Aorta (tissue), 5 donors: ENCODE data around the gene EPN2. TPM values are rescaled to one million over a fixed set of nuclear protein-coding genes. Genes with fewer than 3 reads are reported as not detected.

ENCODE experiments used
- ATAC-seq: fragments of 200-7000 bp; cut with Tn5 transposase; one replicate; pipeline ENCODE4 v1.9.1; 2022; ENCODE audit warnings: moderate library complexity; ENCODE audit not compliant: low FRiP score
- DNase-seq, 2 donors: peaks; one replicate each; pipeline ENCODE4 v3.0.0-alpha.2; 2020
- H3K27ac ChIP-seq, 2 donors: one replicate each; pipeline ENCODE4 v1.5.1; 2013; ENCODE audit warnings: low read length in 2 of 2, mild to moderate bottlenecking in 2 of 2, moderate library complexity in 2 of 2, control low read depth in 1 of 2, inconsistent platforms in 1 of 2, low read depth in 1 of 2
- H3K27me3 ChIP-seq, 2 donors: one replicate each; pipeline ENCODE4 v1.6.1; 2013; ENCODE audit warnings: control low read depth in 1 of 2, low read length in 1 of 2, mild to moderate bottlenecking in 1 of 2, moderate library complexity in 1 of 2; ENCODE audit not compliant: insufficient read depth in 2 of 2, control insufficient read depth in 1 of 2
- H3K36me3 ChIP-seq, 2 donors: one replicate each; pipeline ENCODE4 v1.6.1; 2013; ENCODE audit warnings: control low read depth in 1 of 2, low read length in 1 of 2, mild to moderate bottlenecking in 1 of 2; ENCODE audit not compliant: insufficient read depth in 2 of 2, control insufficient read depth in 1 of 2
- H3K4me1 ChIP-seq, 2 donors: one replicate each; pipeline ENCODE4 v1.6.1; 2013; ENCODE audit warnings: low read length in 2 of 2, control low read depth in 1 of 2, mild to moderate bottlenecking in 1 of 2, moderate library complexity in 1 of 2; ENCODE audit not compliant: insufficient read depth in 2 of 2, control insufficient read depth in 1 of 2
- H3K4me3 ChIP-seq, 2 donors: one replicate each; pipeline ENCODE4 v1.5.1; 2013; ENCODE audit warnings: low read length in 2 of 2, control low read depth in 1 of 2, mild to moderate bottlenecking in 1 of 2
- H3K9me3 ChIP-seq: one replicate; pipeline ENCODE4 v1.6.1; 2013; ENCODE audit warnings: mild to moderate bottlenecking, low read length; ENCODE audit not compliant: control insufficient read depth
- WGBS, 2 donors: extraction: QIAGEN DNeasy Blood & Tissue Kit; methylation state at CpG; one replicate each; pipeline ENCODE4 v1.1.7; 2013; 5-methylcytosine and 5-hydroxymethylcytosine counted together
- intact Hi-C, 2 donors: fragments of 100-400 bp; cut with DNase I; formaldehyde crosslinking; loops; one replicate each; pipeline versions ENCODE4 v1.14.2 to v1.15.0; 2022
- polyA plus RNA-seq, 2 donors: library from polyadenylated mRNA; stranded (reverse); fragments of 200-250 nt; gene quantifications; one replicate each; pipeline ENCODE4 v1.2.3, GENCODE V29; 2013
- total RNA-seq, 2 donors: library from RNA; stranded (reverse); fragmentation: NEBNext Ultra II Directional; extraction: Animal tissue kit (Norgen Biotek cat#: 25700); gene quantifications; one replicate each; pipeline ENCODE4 v1.2.1, GENCODE V29; 2021
- donor health status: healthy with polysubstance abuse.
- donor health status: Bipolar disorder and iron deficiency.
- donor health status: DM: no; HTN: no; CAD: no.
- donor health status: DM: no; HTN: no; CAD: no.
- donor health status: DM: yes; HTN: yes; CAD: no.

EPN2 gene
- total and polyA plus RNA-seq, 4 donors, result 8.6 to 67.7 (median 40.1) TPM

DNA sequence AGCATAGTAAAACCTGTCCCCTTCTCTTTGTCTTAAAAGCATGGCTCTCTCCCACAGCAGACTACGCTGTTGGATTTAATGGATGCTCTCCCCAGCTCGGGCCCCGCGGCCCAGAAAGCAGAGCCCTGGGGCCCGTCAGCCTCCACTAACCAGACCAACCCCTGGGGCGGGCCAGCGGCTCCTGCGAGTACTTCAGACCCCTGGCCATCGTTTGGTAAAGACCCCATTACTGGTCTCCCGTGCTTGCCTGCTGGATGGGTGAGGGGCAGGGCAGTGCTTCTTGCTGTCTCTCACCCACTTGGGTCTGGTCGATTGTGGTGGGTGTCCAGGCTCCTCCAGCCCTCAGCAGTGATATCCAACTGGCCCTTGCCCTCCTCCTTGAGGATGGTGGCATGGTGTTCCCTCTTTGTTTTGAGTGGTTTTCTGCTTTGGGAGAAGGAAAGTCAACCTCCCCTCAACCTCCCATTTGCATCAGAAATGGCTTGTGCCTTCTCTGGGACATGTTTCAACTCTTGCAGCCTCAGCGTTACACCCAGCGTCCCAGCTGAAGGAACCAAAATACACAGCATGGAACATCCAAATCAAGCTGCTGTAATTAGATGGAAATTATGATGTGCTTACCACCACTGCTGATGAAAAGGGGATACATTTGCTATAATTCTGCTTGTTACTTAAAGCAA is 76.0 kb downstream of the EPN2 start:
- peaks cover 2 to 5% of the 10 kb centered on the region in 2 donors for H3K36me3 ChIP-seq
- H3K27me3 ChIP-seq, result no peaks in the 10 kb centered on the region
- DNase-seq, result peak in 1 of 2 donors; percentile 57
- 93% methylated on average over 13 of the region's 13 CpGs for WGBS, 2 donors
- no peak overlapping the region for H3K4me3 ChIP-seq
- no peaks in the 10 kb centered on the region for H3K9me3 ChIP-seq
- no peaks in the 10 kb centered on the region for H3K4me1 ChIP-seq
- intact Hi-C loops, result no loop called here
- no peak for ATAC-seq
- no peak overlapping the region for H3K27ac ChIP-seq

DNA sequence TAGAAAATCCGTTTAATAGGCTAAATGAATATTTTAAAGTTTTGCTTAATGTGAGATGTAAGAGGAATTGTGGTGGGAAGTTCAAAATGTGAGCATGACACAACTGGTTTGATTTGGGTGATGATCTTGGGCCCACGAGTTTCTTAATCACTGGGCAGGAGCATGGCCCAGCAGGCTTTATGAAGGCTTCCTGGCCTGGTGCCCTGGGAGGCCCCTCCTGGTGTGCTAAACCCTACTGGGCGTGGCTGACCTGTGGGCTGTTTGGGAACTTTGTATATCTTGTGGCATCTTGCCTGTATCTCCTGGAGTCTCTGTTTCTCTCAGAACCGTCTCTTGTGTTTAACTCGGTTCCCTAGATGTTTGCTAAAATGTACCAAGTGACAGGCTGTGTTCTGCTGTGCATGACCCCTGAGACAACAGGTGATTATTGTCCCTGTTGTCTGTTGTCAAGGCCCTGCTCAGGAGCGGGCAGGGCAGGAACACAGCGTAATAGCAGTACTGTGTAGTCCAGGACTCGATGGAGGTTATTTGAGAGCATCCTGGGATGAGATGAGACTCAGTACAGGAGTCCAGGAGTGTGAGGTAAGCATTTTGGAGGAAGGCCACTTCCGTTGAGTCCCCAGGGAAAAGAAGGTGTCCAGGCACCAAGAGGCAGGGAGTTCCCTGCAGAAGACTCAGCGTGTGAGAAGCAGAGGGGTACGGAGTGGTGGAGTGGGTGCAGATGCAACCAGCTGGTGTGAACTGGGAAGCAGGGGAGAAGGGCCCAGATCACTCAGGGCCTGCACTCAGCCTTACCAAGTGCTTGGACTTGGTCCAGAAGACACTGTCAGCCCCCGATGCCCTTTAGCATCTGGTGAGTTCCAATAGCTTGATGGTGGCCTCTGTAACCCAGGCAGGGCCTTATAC is 76.8 kb downstream of the EPN2 start:
- DNase-seq, result peak in 1 of 2 donors; percentile 44
- peaks cover 2 to 5% of the 10 kb centered on the region in 2 donors for H3K36me3 ChIP-seq
- H3K27ac ChIP-seq, result no peak overlapping the region
- 82 to 87% methylated on average over 12 of the region's 12 CpGs for WGBS, 2 donors
- H3K4me1 ChIP-seq, result no peaks in the 10 kb centered on the region
- H3K9me3 ChIP-seq, result no peaks in the 10 kb centered on the region
- H3K27me3 ChIP-seq, result no peaks in the 10 kb centered on the region
- H3K4me3 ChIP-seq, result no peak overlapping the region
- ATAC-seq, result no peak
- intact Hi-C loops, result no loop called here

DNA sequence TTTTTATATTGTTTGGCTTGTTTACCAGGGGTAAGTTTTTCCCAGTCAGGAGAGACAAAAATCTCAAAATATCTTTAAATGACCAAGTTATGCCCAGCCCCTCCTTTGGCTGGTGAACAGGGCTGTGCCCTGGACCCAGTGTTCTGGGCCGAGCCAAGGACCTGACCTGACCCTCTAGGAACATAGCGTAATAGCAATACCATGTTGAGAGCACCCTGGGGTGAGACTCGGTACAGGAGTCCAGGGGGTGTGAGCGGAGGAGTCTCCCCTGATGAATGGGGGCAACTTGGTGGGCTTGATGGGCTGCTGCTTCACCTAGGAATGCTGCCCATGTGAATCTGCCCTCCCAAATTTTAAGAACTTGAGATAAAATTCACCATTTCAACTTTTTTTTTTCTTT is 77.9 kb downstream of the EPN2 start:
- intact Hi-C loops, result no loop called here
- no peak overlapping the region for H3K4me3 ChIP-seq
- ATAC-seq (no peak), DNase-seq (peak in 1 of 2 donors; percentile 28)
- no peak overlapping the region for H3K27ac ChIP-seq
- H3K36me3 ChIP-seq, result peaks cover 2 to 5% of the 10 kb centered on the region in 2 donors
- no peaks in the 10 kb centered on the region for H3K4me1 ChIP-seq
- no peaks in the 10 kb centered on the region for H3K27me3 ChIP-seq
- WGBS, 2 donors, result 89% methylated on average over 4 of the region's 4 CpGs
- H3K9me3 ChIP-seq, result no peaks in the 10 kb centered on the region

DNA sequence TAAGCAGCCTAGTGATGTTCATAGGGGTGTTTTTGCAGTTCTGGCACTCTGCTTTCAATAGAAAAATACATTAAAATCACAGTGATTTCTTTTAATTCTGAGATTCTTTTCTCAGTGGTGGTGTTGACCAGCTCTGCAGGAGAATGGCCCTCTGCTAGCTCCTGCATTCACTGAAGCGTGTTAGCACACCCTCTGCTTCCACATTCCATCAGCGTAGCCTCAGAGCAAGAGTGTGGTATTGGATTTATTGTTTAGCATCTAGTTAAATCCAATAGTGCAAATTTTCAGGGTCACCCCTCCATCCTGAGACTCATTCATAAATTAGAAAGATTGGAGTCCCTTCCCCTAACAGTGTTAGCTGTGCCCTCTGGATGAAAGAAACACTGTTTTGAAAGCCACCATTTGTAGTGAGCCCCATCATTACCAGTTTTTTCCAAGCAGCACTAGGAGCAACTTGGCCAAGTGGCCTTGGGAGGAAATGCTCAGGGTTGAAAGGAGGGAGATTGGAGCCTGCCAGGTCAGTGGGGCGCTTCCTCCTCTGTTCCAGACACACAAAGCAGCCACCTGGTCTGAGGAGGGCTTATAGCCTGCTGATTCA is 79.7 kb downstream of the EPN2 start:
- Histone ChIP-seq H3K9me3 (no peaks in the 10 kb centered on the region), H3K27me3 (no peaks in the 10 kb centered on the region), H3K4me1 (no peaks in the 10 kb centered on the region), H3K27ac (no peak overlapping the region), H3K4me3 (no peak overlapping the region), H3K36me3 (peaks cover 2 to 5% of the 10 kb centered on the region in 2 donors)
- ATAC-seq (no peak), DNase-seq (no peak)
- WGBS, 2 donors, result 94% methylated on average over 3 of the region's 3 CpGs
- intact Hi-C loops, result no loop called here

DNA sequence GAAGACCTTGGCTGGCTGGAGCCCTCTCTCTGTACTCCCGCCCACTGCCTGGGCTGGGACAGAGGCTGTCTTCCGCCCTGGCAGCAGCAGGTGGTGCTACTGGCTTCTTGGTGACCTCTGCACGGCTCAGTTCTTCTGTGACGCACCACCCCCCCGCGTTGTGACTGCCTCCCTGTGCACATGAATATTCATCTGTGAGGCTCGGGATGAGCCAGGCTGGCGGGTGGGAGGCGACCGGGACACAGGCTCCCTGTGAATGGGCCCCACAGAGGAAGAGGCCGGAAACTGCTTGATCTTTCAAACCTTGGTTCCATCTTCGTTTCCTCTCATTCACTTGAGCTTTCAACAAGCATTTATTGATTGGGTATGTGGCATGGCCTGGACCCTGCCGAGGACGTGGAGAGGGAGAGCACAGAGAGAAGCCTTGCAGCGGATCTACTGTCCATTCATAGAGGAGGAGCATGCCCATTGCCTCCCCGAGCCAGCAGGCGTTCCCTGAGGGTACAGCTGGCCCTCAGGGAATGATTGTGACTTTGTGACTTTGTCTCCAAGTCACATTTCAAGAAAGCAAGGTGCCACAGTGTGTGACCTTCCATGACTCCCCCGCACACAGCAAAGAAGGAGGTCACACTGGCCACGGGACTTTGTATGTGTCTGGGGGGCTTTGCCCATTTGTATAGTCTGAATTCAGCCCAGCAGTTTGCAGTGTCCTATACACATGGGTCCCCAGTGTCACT is 80.4 kb downstream of the EPN2 start:
- no peak overlapping the region for H3K4me3 ChIP-seq
- no peaks in the 10 kb centered on the region for H3K27me3 ChIP-seq
- H3K36me3 ChIP-seq, result peaks cover 2% of the 10 kb centered on the region in 2 donors
- intact Hi-C loops, result no loop called here
- no peaks in the 10 kb centered on the region for H3K4me1 ChIP-seq
- H3K27ac ChIP-seq, result no peak overlapping the region
- WGBS, 2 donors, result 69 to 74% methylated on average over 19 of the region's 19 CpGs
- peak; percentile 71 for ATAC-seq
- H3K9me3 ChIP-seq, result no peaks in the 10 kb centered on the region
- peak in 1 of 2 donors; percentile 86 for DNase-seq

DNA sequence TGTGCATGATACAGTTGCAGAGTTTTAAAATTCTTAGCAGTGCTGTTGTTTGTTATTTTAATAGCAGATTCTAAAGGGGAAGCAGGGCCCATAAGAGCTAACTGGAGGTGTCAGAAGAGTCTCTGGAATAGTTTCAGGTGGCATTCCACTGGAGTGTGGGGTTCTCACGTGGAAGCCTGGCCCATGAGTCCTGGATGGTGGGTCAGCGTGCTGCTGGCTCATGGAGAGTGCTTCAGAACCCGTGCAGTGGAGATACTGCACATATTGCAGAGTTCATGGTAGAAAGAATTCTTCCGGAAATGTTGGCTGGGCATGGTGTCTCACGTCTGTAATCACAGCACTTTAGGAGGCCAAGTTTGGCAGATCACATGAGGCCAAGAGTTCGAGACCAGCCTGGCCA is 81.4 kb downstream of the EPN2 start:
- intact Hi-C loops, result no loop called here
- WGBS, 2 donors, result 71 to 77% methylated on average over 6 of the region's 6 CpGs

DNA sequence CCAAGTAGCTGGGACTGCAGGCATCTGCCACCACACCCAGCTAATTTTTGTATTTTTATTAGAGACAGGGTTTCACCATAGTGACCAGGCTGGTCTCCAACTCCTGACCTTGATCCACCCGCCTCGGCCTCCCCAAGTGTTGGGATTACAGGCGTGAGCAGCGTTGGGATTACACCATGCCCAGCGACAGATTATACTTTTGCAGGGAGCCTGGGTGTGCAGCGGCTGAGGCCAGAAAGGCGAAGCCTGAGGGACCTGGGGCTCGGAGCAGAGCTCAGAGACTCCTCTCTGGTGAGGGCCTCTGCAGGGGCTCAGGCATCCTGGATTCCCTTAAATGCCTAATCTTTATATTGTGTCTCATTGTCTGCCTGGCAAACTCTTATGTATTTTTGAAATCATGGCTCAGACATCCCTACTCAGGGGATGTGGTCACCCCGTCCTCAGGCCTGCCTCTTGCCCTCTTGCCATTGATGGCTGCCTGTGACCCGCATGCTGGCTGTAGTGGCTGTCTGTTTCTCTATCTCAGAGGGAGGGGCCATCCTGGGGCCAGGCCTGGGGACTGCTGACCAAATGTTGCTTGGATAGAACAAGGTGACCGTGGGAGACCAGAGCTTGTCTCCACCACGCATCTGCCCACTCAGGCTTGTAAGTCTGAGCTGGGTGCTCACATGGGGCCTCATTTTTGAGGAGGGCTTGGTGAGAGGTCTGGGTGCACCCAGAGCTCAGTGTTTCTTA is 82.8 kb downstream of the EPN2 start:
- Histone ChIP-seq H3K4me3 (no peak overlapping the region), H3K36me3 (peaks cover 0 to 2% of the 10 kb centered on the region in 2 donors), H3K27ac (no peak overlapping the region), H3K9me3 (no peaks in the 10 kb centered on the region), H3K4me1 (no peaks in the 10 kb centered on the region), H3K27me3 (no peaks in the 10 kb centered on the region)
- no peak for ATAC-seq
- intact Hi-C loops, result no loop called here
- peak in 1 of 2 donors; percentile 50 for DNase-seq
- 95% methylated on average over 12 of the region's 12 CpGs for WGBS, 2 donors

More for the DNA sequence above, 81.4 kb downstream of the EPN2 start:
- H3K9me3 ChIP-seq, result no peaks in the 10 kb centered on the region
- H3K36me3 ChIP-seq, result peaks cover 0 to 2% of the 10 kb centered on the region in 2 donors
- DNase-seq, result peak in 1 of 2 donors; percentile 3
- H3K4me3 ChIP-seq, result no peak overlapping the region
- H3K4me1 ChIP-seq, result no peaks in the 10 kb centered on the region
- no peak overlapping the region for H3K27ac ChIP-seq
- ATAC-seq, result no peak
- H3K27me3 ChIP-seq, result no peaks in the 10 kb centered on the region

DNA sequence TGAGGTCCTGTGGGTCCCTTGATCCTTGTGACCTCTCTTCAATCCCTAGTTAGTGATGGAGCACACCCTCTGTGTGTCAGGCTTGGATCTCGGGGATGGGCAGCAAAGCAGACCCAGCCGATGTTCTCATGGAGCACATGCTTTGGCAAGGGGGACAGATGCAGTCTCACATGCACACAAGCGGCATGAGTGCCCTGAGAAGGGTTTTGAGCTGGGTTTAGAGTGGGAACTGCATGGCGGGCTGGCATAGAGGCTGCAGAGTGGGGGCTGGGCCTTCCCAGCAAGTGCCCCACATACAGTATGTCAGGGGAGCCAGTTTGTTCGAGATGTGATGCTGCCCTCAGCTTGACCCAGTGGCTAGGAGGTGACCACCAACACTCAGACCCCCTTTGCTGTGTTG is 83.7 kb downstream of the EPN2 start:
- intact Hi-C loops, result no loop called here
- no peaks in the 10 kb centered on the region for H3K4me1 ChIP-seq
- no peaks in the 10 kb centered on the region for H3K27me3 ChIP-seq
- H3K9me3 ChIP-seq, result no peaks in the 10 kb centered on the region
- peak in 1 of 2 donors; percentile 26 for DNase-seq
- H3K27ac ChIP-seq, result no peak overlapping the region
- H3K4me3 ChIP-seq, result no peak overlapping the region
- H3K36me3 ChIP-seq, result peaks cover 0 to 2% of the 10 kb centered on the region in 2 donors
- 92 to 95% methylated on average over 5 of the region's 5 CpGs for WGBS, 2 donors
- no peak for ATAC-seq
